ENCODE results near the gene MAGI2. TPM values are rescaled to one million over a fixed set of nuclear protein-coding genes. Genes with fewer than 3 reads are reported as not detected.
"Not testable (repeated sequence)": the region's sequence is repeated elsewhere in the genome, so short reads cannot be mapped to it uniquely, and the experiment has no call there.

Gene MAGI2
- total RNA-seq, 1 donor, result 0.42 TPM

- no peak overlapping the region for H3K4me3 ChIP-seq (ENCODE audit: low read length)
- H3K27me3 ChIP-seq (ENCODE audit: insufficient read depth, low read length), result no peaks in the 10 kb centered on the region
- H3K9me3 ChIP-seq (ENCODE audit: low read depth, low read length), result no peaks in the 10 kb centered on the region
- no peaks in the 10 kb centered on the region for H3K4me1 ChIP-seq (ENCODE audit: insufficient read depth, low read length)
These were observed 1156.7 kb downstream of the MAGI2 start for GRCh38 chr7:78296644-78297371.

- Histone ChIP-seq H3K9me3 (ENCODE audit: low read depth, low read length) (no peaks in the 10 kb centered on the region), H3K27me3 (ENCODE audit: insufficient read depth, low read length) (no peaks in the 10 kb centered on the region), H3K4me3 (ENCODE audit: low read length) (no peak overlapping the region), H3K4me1 (ENCODE audit: insufficient read depth, low read length) (no peaks in the 10 kb centered on the region)
These were observed 1157.3 kb downstream of the MAGI2 start for GRCh38 chr7:78296046-78296597.

- H3K27me3 ChIP-seq (ENCODE audit: insufficient read depth, low read length); H3K9me3 ChIP-seq (ENCODE audit: low read depth, low read length); H3K4me1 ChIP-seq (ENCODE audit: insufficient read depth, low read length); H3K4me3 ChIP-seq (ENCODE audit: low read length): not testable (repeated sequence)
These were observed 1164.0 kb downstream of the MAGI2 start for GRCh38 chr7:78289471-78289870.

GRCh38 chr7:78284945-78285344, 1168.5 kb downstream of the MAGI2 start:
- Histone ChIP-seq H3K9me3 (ENCODE audit: low read depth, low read length) (no peaks in the 10 kb centered on the region), H3K4me3 (ENCODE audit: low read length) (no peak overlapping the region), H3K27me3 (ENCODE audit: insufficient read depth, low read length) (no peaks in the 10 kb centered on the region), H3K4me1 (ENCODE audit: insufficient read depth, low read length) (no peaks in the 10 kb centered on the region)

GRCh38 chr7:78280276-78280675, 1173.2 kb downstream of the MAGI2 start:
- Histone ChIP-seq H3K4me3 (ENCODE audit: low read length) (no peak overlapping the region), H3K27me3 (ENCODE audit: insufficient read depth, low read length) (no peaks in the 10 kb centered on the region), H3K4me1 (ENCODE audit: insufficient read depth, low read length) (no peaks in the 10 kb centered on the region), H3K9me3 (ENCODE audit: low read depth, low read length) (no peaks in the 10 kb centered on the region)

GRCh38 chr7:78279457-78279856, 1174.0 kb downstream of the MAGI2 start:
- no peak overlapping the region for H3K4me3 ChIP-seq (ENCODE audit: low read length)

GRCh38 chr7:78279032-78279431, 1174.4 kb downstream of the MAGI2 start:
- no peaks in the 10 kb centered on the region for H3K4me1 ChIP-seq (ENCODE audit: insufficient read depth, low read length)
- no peaks in the 10 kb centered on the region for H3K27me3 ChIP-seq (ENCODE audit: insufficient read depth, low read length)
- no peaks in the 10 kb centered on the region for H3K9me3 ChIP-seq (ENCODE audit: low read depth, low read length)
- H3K4me3 ChIP-seq (ENCODE audit: low read length), result no peak overlapping the region

More at GRCh38 chr7:78279457-78279856, 1174.0 kb downstream of the MAGI2 start:
- Histone ChIP-seq H3K27me3 (ENCODE audit: insufficient read depth, low read length) (no peaks in the 10 kb centered on the region), H3K4me1 (ENCODE audit: insufficient read depth, low read length) (no peaks in the 10 kb centered on the region), H3K9me3 (ENCODE audit: low read depth, low read length) (no peaks in the 10 kb centered on the region)

GRCh38 chr7:78267141-78267540, 1186.3 kb downstream of the MAGI2 start:
- H3K27me3 ChIP-seq (ENCODE audit: insufficient read depth, low read length), result no peaks in the 10 kb centered on the region
- no peaks in the 10 kb centered on the region for H3K4me1 ChIP-seq (ENCODE audit: insufficient read depth, low read length)
- no peaks in the 10 kb centered on the region for H3K9me3 ChIP-seq (ENCODE audit: low read depth, low read length)
- no peak overlapping the region for H3K4me3 ChIP-seq (ENCODE audit: low read length)

- H3K4me3 ChIP-seq (ENCODE audit: low read length), result no peak overlapping the region
- no peaks in the 10 kb centered on the region for H3K27me3 ChIP-seq (ENCODE audit: insufficient read depth, low read length)
- H3K4me1 ChIP-seq (ENCODE audit: insufficient read depth, low read length), result no peaks in the 10 kb centered on the region
- no peaks in the 10 kb centered on the region for H3K9me3 ChIP-seq (ENCODE audit: low read depth, low read length)
These were observed 1188.0 kb downstream of the MAGI2 start for GRCh38 chr7:78265486-78265885.

- no peaks in the 10 kb centered on the region for H3K9me3 ChIP-seq (ENCODE audit: low read depth, low read length)
- H3K27me3 ChIP-seq (ENCODE audit: insufficient read depth, low read length), result no peaks in the 10 kb centered on the region
- H3K4me3 ChIP-seq (ENCODE audit: low read length), result no peak overlapping the region
- H3K4me1 ChIP-seq (ENCODE audit: insufficient read depth, low read length), result no peaks in the 10 kb centered on the region
These were observed 1188.4 kb downstream of the MAGI2 start for GRCh38 chr7:78265071-78265470.

GRCh38 chr7:78264105-78264504, 1189.4 kb downstream of the MAGI2 start:
- Histone ChIP-seq H3K4me3 (ENCODE audit: low read length) (no peak overlapping the region), H3K4me1 (ENCODE audit: insufficient read depth, low read length) (no peaks in the 10 kb centered on the region), H3K9me3 (ENCODE audit: low read depth, low read length) (no peaks in the 10 kb centered on the region), H3K27me3 (ENCODE audit: insufficient read depth, low read length) (no peaks in the 10 kb centered on the region)

GRCh38 chr7:78261739-78262138, 1191.7 kb downstream of the MAGI2 start:
- H3K27me3 ChIP-seq (ENCODE audit: insufficient read depth, low read length), result no peaks in the 10 kb centered on the region

GRCh38 chr7:78261302-78261701, 1192.2 kb downstream of the MAGI2 start:
- Histone ChIP-seq H3K9me3 (ENCODE audit: low read depth, low read length) (no peaks in the 10 kb centered on the region), H3K4me3 (ENCODE audit: low read length) (no peak overlapping the region), H3K27me3 (ENCODE audit: insufficient read depth, low read length) (no peaks in the 10 kb centered on the region), H3K4me1 (ENCODE audit: insufficient read depth, low read length) (no peaks in the 10 kb centered on the region)

More at GRCh38 chr7:78261739-78262138, 1191.7 kb downstream of the MAGI2 start:
- no peaks in the 10 kb centered on the region for H3K4me1 ChIP-seq (ENCODE audit: insufficient read depth, low read length)
- H3K9me3 ChIP-seq (ENCODE audit: low read depth, low read length), result no peaks in the 10 kb centered on the region
- H3K4me3 ChIP-seq (ENCODE audit: low read length), result no peak overlapping the region

- H3K27me3 ChIP-seq (ENCODE audit: insufficient read depth, low read length), result no peaks in the 10 kb centered on the region
- no peaks in the 10 kb centered on the region for H3K4me1 ChIP-seq (ENCODE audit: insufficient read depth, low read length)
- H3K4me3 ChIP-seq (ENCODE audit: low read length), result no peak overlapping the region
- no peaks in the 10 kb centered on the region for H3K9me3 ChIP-seq (ENCODE audit: low read depth, low read length)
These were observed 1192.6 kb downstream of the MAGI2 start for GRCh38 chr7:78260826-78261225.

GRCh38 chr7:78254726-78255055, 1198.8 kb downstream of the MAGI2 start:
- H3K9me3 ChIP-seq (ENCODE audit: low read depth, low read length), result peaks cover 4% of the 10 kb centered on the region
- H3K4me1 ChIP-seq (ENCODE audit: insufficient read depth, low read length), result no peaks in the 10 kb centered on the region
- no peak overlapping the region for H3K4me3 ChIP-seq (ENCODE audit: low read length)
- H3K27me3 ChIP-seq (ENCODE audit: insufficient read depth, low read length), result no peaks in the 10 kb centered on the region
